Breast epithelium (tissue), 3 donors: ENCODE data around the gene CLECL1.

Experiments
- POLR2A ChIP-seq: fragments of 450-650 bp; IDR thresholded peaks from one replicate; pipeline ENCODE4 v1.6.1; 2016; ENCODE audit warnings: antibody characterized with exemption, mild to moderate bottlenecking, moderate library complexity
- TF ChIP-seq, protein P1 (sequence below), 3 donors: fragments of 450-650 bp; IDR thresholded peaks; one replicate each; pipeline ENCODE4 v1.5.1; 2016 to 2017; ENCODE audit warnings: antibody characterized with exemption in 3 of 3, mild to moderate bottlenecking in 3 of 3, moderate library complexity in 3 of 3

DNA sequence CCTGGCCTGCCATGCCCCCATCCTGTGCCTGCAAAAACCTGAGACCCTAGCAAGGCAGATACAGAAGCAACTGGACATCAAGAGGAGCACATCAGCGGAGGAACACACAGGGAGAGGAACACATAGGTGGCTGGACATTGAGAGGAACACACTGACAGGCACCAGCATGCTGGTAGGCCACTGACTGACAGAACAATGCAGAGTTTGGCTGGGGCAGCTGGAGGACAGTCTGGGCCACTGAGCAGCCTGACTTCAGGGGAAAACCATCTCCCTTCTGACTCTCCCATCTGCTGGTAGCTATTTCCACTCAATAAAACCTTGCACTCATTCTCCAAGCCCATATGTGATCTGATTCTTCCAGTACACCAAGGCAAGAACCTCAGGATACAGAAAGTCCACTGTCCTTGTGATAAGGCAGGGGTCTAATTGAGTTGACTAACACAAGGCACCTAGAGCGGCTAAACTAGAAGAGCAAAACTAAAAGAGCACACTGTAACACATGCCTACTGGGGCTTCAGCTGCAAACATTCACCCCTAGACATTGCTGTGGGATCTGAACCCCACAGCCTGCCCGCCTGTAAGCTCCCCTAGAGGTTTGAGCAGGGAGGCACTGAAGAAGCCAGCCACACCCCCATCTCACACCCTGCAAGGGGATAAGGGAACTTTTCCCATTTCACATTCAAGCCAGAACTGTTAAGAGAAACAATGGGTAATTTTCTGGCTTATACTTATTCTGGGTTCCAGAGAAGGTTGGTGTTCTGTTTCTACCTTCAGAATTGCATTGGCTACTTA, 22.1 kb downstream of the CLECL1 start:
- TF ChIP-seq, protein P1, sequence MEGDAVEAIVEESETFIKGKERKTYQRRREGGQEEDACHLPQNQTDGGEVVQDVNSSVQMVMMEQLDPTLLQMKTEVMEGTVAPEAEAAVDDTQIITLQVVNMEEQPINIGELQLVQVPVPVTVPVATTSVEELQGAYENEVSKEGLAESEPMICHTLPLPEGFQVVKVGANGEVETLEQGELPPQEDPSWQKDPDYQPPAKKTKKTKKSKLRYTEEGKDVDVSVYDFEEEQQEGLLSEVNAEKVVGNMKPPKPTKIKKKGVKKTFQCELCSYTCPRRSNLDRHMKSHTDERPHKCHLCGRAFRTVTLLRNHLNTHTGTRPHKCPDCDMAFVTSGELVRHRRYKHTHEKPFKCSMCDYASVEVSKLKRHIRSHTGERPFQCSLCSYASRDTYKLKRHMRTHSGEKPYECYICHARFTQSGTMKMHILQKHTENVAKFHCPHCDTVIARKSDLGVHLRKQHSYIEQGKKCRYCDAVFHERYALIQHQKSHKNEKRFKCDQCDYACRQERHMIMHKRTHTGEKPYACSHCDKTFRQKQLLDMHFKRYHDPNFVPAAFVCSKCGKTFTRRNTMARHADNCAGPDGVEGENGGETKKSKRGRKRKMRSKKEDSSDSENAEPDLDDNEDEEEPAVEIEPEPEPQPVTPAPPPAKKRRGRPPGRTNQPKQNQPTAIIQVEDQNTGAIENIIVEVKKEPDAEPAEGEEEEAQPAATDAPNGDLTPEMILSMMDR (IDR thresholded peaks at IDR 0.05): no peak
- TF ChIP-seq POLR2A: no peak
